Testis (tissue), 3 donors: ENCODE measurements around the gene ASCC2. TPM values are rescaled to one million over a fixed set of nuclear protein-coding genes. Genes with fewer than 3 reads are reported as not detected.

ENCODE experiments used
- DNase-seq: peaks from one replicate; pipeline ENCODE4 v3.0.0-alpha.2; 2019
- H3K27ac ChIP-seq, 2 donors: fragments of 200-600 bp; sonication (generic); one replicate each; pipeline ENCODE4 v1.5.1; 2019
- H3K27me3 ChIP-seq: fragments of 200-600 bp; sonication (generic); one replicate; pipeline ENCODE4 v1.5.1; 2019
- H3K36me3 ChIP-seq: fragments of 200-600 bp; sonication (generic); one replicate; pipeline ENCODE4 v1.5.1; 2017; ENCODE audit warnings: low read depth; ENCODE audit errors: missing control alignments
- H3K4me1 ChIP-seq: fragments of 200-600 bp; sonication (generic); one replicate; pipeline ENCODE4 v1.5.1; 2019
- H3K4me3 ChIP-seq, 2 donors: fragments of 200-600 bp; sonication (generic); one replicate each; pipeline ENCODE4 v1.5.1; 2017 to 2019
- H3K9me3 ChIP-seq: fragments of 200-600 bp; sonication (generic); one replicate; pipeline ENCODE4 v1.5.1; 2017
- CTCF ChIP-seq, 3 experiments: fragments of 450-650 bp in 2 of 3; fragments of 200-600 bp in 1 of 3; sonication (generic) in 1 of 3; IDR thresholded peaks; one replicate each; pipeline ENCODE4 v1.5.1; 2016 to 2019; ENCODE audit warnings: antibody characterized with exemption in 3 of 3, mild to moderate bottlenecking in 2 of 3, moderate library complexity in 1 of 3
- POLR2A ChIP-seq: fragments of 450-650 bp; IDR thresholded peaks from one replicate; pipeline ENCODE4 v1.6.1; 2017; ENCODE audit warnings: antibody characterized with exemption, mild to moderate bottlenecking, moderate library complexity
- WGBS, 2 donors: methylation state at CpG; one replicate each; pipeline ENCODE4 v1.1.5; 2018; 5-methylcytosine and 5-hydroxymethylcytosine counted together
- intact Hi-C: fragments of 100-400 bp; cut with DNase I; formaldehyde crosslinking; loops from one replicate; pipeline ENCODE4 v1.15.1; 2023; ENCODE audit warnings: low total_unique reads
- polyA plus RNA-seq: library from polyadenylated mRNA; stranded (reverse); fragments of 350-450 nt; fragmentation: Illumina TruSeq; extraction: RNeasy Lipid Tissue Mini Kit (QIAGEN cat#74804); gene quantifications from one replicate; pipeline ENCODE4 v1.2.3, GENCODE V29; 2014; ENCODE audit warnings: low read depth, low replicate concordance; ENCODE audit not compliant: insufficient read depth
- total RNA-seq, 2 donors: library from RNA; depleted of rRNA; stranded (reverse); fragments of >200 nt; gene quantifications; one replicate each; pipeline ENCODE4 v1.2.3, GENCODE V29; 2016

ASCC2 gene
- total and polyA plus RNA-seq, 3 donors from 2014 or later: 91.5 to 108 (median 93.8) TPM

- DNase-seq: no peak
- intact Hi-C loops: no loop called here
- Histone ChIP-seq H3K27me3 (no peaks in the 10 kb centered on the region), H3K9me3 (no peaks in the 10 kb centered on the region), H3K4me3 (peak overlapping the region; percentile 89 to 91), H3K4me1 (peaks cover 17% of the 10 kb centered on the region), H3K27ac (peak overlapping the region in 1 of 2 donors; percentile 88), H3K36me3 (no peaks in the 10 kb centered on the region)
- WGBS, 2 donors: 32 to 40% methylated on average over 6 of the region's 6 CpGs
- TF ChIP-seq CTCF (IDR thresholded peaks at IDR 0.05): no peak
- TF ChIP-seq POLR2A: no peak
Measured at GRCh38 chr22:29768052-29768693, 69.9 kb downstream of the ASCC2 start.

GRCh38 chr22:29767171-29768051, 70.7 kb downstream of the ASCC2 start, which contains the start of gene UQCR10:
Gene UQCR10 (plus strand): TSS chr22:29767369. CDS start chr22:29767399, 30 bp downstream.
- intact Hi-C loops: no loop called here
- Histone ChIP-seq H3K4me1 (peaks cover 17% of the 10 kb centered on the region), H3K9me3 (no peaks in the 10 kb centered on the region), H3K4me3 (peak within 1 kb of the TSS; percentile 89 to 91), H3K27ac (peak within 1 kb of the TSS; percentile 83 to 88), H3K36me3 (no peaks in the 10 kb centered on the region), H3K27me3 (no peaks in the 10 kb centered on the region)
- TF ChIP-seq CTCF (IDR thresholded peaks at IDR 0.05): no peak
- no peak for TF ChIP-seq POLR2A
- DNase-seq: peak; percentile 96
- 1 to 3% methylated on average over 32 to 46 of the region's 46 CpGs for WGBS, 2 donors

GRCh38 chr22:29766632-29767170, 71.4 kb downstream of the ASCC2 start, which contains the start of gene ZMAT5:
Gene ZMAT5 (minus strand): TSS chr22:29767007. CDS start chr22:29748544, 18,463 bp downstream.
- no peaks in the 10 kb centered on the region for H3K9me3 ChIP-seq
- H3K4me3 ChIP-seq: peak within 1 kb of the TSS; percentile 89 to 91
- no peaks in the 10 kb centered on the region for H3K36me3 ChIP-seq
- DNase-seq: peak; percentile 98
- H3K27me3 ChIP-seq: no peaks in the 10 kb centered on the region
- peaks cover 17% of the 10 kb centered on the region for H3K4me1 ChIP-seq
- peak within 1 kb of the TSS; percentile 83 to 88 for H3K27ac ChIP-seq
- no peak for TF ChIP-seq POLR2A
- no peak for TF ChIP-seq CTCF (IDR thresholded peaks at IDR 0.05)
- WGBS, 2 donors: 0% methylated on average over 12 to 32 of the region's 32 CpGs
- intact Hi-C loops: no loop called here

GRCh38 chr22:29765905-29766631, 72.0 kb downstream of the ASCC2 start:
- TF ChIP-seq CTCF (IDR thresholded peaks at IDR 0.05) (no peak), POLR2A (no peak)
- 41 to 43% methylated on average over 15 of the region's 15 CpGs for WGBS, 2 donors
- no peaks in the 10 kb centered on the region for H3K36me3 ChIP-seq

More at GRCh38 chr22:29765905-29766631, 72.0 kb downstream of the ASCC2 start:
- peak; percentile 26 for DNase-seq
- intact Hi-C loops: no loop called here
- H3K4me1 ChIP-seq: peaks cover 17% of the 10 kb centered on the region
- H3K27me3 ChIP-seq: no peaks in the 10 kb centered on the region
- H3K27ac ChIP-seq: peak overlapping the region; percentile 83 to 88
- H3K9me3 ChIP-seq: no peaks in the 10 kb centered on the region
- H3K4me3 ChIP-seq: peak overlapping the region; percentile 89 to 91
